ENCODE data around the gene APOB.
A peak's percentile ranks its signal among the peaks of the same experiment; 100 is the strongest.

The APOB gene

DNA sequence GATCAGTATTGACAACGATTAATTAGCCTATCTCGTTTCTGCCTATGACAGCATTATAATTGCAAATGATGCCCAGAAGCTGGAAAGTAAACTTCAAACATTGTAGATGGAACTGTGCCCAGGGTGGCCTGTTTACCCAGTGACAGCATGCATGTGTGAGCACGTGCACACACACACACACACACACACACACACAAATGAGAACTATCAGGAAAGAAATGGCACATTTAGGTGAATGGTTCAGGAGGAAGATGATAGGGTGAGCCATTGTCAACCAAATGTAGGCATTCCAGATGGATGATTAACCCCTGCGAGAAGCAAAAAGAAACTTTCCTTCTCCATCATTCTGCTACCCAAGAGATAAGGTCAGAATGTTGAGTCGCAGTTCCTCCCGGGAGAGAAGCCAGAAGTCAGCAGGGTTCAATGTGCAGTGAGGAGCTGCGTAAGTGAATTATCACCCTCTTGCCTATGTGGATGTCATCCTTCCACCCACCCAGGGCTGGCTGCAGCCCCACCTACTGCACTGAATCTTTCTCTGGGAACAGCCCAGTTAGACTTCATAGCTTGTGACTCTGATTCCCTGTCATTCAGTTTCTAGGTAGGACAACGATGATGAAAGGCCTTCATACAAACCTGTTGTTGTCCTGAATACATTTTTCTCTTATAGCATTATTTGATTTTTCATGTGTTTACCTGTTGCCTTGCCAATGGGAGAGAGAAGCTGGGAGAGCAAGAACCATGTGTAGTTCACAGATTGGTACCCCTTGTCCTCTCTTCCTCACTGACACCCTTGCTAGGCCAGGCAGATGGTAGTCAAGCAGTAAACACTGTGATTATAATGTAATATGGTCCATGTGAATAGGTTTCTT lies 3.5 kb upstream of the APOB start:
- no peak for DNase-seq (ENCODE audit: low read depth)

GRCh38 chr2:21046506-21046905 lies 2.6 kb upstream of the APOB start:
- no peak for DNase-seq (ENCODE audit: low read depth)

DNA sequence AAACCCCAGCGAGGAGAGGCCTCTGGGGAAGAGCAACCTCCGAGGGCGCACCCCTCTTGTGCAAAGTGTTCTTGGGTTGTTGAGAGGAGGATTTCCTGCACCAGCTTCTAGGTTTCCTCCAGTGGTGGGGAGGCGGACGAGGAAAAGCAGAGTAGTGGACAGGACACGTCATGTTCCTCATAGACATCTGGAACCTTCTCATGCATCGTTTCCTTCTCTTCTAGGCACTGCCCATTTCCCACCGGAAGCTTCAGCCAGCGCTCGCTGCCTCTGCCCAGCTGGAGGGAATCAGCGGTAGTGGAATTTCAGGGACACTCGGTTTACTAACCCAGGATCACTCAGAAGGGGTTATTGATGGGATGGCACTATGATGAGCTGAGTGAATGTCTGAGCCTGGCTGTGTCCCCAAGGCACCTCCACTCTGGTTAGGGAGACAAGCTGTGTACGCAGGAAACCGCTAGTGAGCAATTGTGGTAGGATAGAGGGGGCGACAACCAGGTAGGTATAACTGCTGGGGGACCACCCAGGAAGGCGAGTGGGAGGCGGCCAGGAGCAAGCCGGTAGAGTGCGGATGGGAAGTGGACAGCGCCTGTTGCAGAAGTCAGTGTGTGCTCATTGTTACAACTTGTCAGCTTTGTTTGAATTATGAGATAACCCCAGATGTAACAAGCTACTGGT lies 960 bp upstream of the APOB start:
- DNase-seq (ENCODE audit: low read depth): no peak

DNA sequence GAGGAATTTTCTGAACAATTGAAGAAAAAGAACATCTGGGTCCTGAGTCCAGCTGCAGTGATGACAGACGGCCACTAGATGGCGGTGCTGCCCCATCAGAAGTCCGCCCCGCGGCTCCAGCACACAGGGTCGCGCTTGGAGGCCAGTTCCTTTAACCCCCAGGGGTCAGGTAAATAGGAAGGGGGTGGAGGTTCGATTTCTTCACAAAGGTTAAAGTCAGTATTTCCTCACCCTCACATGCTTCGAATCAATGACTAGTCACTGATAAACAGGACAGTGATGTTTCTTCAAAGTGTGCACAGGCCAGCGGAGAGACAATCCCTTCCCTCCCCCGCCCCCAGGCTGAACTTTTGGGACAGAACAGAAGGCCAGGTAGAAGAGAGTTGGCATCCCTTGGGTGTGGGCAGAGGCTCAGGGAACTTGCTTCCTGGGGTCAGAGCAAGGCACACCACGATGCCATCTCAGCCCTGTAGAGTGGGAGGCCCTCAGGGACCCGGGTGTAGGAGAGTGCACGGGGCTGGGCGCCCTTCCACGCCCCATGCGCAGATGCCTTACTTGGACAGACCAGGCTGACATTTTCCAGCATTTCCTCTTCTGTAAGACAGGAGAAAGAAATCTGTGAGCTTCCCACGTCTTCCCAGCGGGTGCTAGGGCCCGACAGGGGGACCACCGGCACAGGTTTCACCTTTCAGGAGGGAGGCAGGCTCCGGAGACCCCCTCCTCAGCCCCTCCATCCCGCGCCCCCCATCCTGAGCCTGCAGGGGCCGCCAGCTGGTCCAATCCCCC lies 722 bp downstream of the APOB start:
- peak; percentile 43 for DNase-seq (ENCODE audit: low read depth)

DNA sequence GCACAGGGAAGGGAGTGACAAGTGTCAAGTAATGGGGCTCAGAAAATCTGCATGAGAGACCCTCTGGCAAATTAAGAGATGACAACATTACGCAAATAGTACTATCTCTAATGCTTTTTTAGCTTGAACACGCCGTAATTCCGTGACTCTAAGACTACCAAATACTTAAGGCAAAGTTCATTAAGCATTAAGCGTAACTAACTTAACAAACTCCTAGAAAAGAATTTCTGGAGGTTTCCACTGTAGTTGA lies 1.2 kb downstream of the APOB start:
- no peak for DNase-seq (ENCODE audit: low read depth)

DNA sequence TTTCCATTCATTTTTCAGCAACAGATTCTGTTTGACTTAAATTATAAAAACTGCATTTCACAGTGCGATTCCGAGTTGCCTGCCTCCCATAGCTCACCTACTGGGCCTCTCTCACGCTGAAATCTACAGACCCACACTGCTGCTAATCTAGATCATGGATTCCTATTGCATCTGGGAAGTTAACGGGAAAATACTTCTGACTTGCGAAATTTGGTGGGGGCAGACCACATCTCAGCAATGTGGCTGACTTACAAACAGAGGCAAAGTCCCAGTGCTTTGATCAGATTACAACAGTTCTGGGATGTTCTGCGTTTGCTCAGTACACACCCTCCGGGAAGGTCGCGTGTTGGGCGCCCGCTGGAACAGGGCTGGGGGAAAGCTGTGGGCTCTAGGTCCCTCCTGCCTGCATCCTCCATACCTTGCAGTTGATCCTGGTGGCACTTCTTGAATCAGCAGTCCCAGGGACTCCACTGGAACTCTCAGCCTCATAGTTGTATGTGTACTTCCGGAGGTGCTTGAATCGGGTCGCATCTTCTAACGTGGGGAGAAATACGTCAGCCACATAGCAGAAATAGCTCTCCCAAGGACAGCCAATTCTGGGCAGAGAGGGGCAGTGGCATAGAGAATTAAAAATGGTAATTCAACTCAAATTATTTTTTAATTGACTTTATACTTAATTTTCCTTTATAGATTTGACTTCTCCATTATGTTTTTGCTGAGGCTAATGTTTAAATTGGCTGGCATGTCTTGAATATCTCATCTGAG lies 1.7 kb downstream of the APOB start:
- no peak for DNase-seq (ENCODE audit: low read depth)

GRCh38 chr2:21041462-21041861 lies 2.4 kb downstream of the APOB start:
- no peak for DNase-seq (ENCODE audit: low read depth)

- DNase-seq (ENCODE audit: low read depth): no peak
These were observed 3.1 kb downstream of the APOB start for GRCh38 chr2:21040468-21041377.

DNA sequence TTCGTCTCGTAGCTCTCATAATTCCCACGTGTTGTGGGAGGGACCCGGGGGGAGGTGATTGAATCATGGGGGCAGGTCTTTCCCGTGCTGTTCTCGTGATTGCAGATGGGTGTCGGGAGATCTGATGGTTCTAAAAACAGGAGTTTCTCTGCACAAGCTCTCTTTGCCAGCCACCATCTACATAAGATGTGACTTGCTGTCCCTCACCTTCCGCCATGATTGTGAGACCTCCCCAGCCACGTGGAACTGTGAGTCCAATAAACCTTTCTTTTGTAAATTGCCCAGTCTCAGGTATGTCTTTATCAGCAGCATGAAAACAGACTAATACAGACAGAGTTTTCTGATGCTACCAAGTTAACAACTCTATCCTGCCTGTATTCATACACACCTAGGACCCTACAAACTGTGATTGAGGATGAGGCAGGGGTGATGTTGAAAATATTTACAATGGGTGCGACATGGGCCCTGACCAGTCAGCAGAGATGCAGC lies 3.9 kb downstream of the APOB start:
- no peak for DNase-seq (ENCODE audit: low read depth)

DNA sequence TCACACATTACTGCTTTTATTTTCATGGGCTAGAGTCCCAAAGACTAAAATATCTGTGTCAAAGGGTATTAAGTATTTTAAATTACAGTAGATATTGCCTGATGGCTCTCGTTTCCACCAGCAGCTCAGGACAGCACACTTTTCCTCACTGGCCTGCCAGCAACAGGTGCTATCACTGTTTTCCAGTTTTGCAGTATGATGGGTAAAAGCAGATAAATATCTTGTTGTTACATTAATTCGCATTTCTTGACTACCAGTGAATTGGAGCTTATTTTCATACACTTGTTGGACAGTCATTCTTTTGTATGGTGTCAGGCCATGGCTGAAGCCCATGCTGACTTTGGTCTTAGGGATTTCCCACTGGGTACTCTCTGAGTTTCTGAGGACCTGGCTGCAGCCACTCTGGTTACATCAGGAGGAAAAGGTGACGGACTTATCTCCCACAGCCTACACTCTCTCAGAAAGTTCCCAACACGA lies 4.8 kb downstream of the APOB start:
- no peak for DNase-seq (ENCODE audit: low read depth)

DNA sequence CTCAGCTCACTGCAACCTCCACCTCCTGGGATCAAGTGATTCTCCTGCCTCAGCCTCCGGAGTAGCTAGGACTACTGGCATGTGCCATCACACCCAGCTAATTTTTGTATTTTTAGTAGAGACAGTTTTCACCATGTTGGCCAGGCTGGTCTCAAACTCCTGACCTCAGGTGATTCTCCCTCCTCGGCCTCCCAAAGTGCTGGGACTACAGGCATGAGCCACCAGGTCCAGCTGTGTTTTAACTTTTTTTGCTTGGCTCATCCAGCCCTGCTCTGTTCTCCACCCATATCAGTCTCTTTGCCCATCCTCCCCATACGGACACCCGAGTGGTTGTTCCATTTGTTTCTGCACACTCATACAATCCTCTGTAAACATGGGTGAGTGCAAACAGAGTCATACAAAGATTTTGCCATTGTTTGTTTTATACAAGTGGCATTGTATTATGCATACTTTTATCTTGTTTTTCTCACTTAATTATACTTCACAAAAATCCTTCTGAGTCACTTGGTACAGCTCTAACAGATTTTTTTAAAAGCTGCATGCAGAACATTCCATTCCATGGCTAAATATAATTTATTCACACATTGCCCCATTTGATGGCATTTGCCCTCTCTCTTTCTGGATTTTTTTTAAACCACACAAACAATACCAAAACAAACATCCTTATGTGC lies 5.3 kb downstream of the APOB start:
- no peak for DNase-seq (ENCODE audit: low read depth)

DNA sequence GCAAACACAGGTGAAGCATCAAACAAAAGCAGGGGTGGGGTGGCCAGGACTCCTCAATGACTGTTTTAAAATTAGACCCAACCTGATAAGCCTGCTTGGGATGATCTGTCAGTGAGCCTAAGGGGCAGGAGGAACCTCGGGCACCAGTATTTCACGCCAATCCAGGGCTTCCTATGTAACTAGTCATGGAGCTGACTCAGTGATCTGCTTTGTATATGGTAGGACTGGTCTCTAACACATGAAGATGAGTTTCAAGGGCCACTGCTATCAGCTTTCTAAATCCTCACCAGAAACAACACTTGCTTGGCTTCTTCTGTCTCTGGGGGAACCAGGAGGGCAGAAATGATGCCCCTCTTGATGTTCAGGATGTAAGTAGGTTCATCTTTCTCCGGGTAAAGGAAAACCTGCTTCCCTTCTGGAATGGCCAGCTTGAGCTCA lies 6.2 kb downstream of the APOB start:
- DNase-seq (ENCODE audit: low read depth): no peak

GRCh38 chr2:21036708-21037670 lies 6.9 kb downstream of the APOB start:
- no peak for DNase-seq (ENCODE audit: low read depth)

DNA sequence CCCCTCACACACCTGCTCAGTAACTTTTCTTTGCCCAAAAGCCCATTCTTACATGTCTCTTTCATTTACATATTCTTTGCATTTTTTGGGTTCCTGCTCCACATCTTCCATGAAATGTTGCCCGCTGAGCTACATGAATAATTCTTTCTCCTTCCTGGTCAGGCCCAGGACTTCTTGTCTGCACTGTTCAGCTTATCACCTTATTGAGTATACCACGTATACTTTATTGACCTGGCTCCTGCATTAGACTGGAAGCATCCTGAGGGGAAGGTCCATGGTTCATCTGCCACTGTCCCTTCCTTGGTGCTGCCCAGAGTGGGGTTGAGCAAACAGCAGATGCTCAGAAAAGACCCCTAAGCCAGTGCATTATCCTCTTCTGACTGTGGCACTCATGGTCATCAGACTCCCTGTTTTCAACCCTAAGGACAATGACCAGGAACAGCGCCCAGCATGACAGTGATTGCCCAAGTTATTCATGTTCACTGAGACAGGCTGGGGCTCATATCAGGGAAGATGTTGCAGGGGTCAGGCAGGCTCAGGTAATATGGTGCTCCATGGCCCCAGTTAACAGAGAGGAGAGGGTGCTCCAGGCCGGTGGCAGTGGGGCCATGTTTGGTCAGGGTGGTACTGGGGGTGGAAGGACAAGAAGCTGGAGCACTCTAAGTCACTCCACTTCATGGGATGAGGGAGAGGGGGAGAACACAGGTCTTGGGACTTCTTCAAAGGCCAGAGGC lies 7.7 kb downstream of the APOB start:
- no peak for DNase-seq (ENCODE audit: low read depth)

DNA sequence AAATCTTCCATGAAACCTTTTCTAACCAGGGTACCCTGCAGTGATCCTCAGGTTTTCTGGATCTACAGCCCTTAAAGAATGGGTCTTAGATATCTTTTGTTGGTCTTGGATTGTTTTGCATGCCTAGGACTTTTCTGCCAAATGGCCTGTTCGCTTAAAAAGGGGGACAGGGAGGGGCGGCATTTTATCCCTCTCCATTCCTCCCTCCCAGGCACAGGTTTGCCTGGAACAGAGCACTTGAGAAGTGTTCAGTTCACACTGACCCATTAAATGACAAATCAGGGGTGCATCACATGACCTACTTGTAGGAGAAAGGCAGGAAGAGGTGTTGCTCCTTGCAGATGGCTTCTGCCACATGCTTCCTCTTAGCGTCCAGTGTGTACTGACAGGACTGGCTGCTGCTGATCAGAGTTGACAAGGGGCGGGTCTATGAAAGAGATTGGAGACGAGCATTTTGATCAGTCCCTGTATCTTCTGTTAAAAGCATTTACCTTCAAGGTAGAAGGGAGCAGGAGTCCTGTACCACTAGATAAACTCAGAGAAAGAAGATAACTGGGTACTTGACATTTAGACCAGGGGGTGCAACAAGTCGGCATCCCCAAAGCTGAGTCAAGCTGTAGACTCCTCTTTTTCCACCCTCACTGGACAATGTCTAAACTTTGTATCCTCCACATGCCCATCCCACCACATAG lies 8.4 kb downstream of the APOB start:
- DNase-seq (ENCODE audit: low read depth): no peak

- DNase-seq (ENCODE audit: low read depth): no peak
These were observed 8.9 kb downstream of the APOB start for GRCh38 chr2:21034972-21035279.

- DNase-seq (ENCODE audit: low read depth): no peak
These were observed 9.5 kb downstream of the APOB start for GRCh38 chr2:21034156-21034971.
